Measurements from ENCODE around the gene DEDD2. TPM values are rescaled to one million over a fixed set of nuclear protein-coding genes. Genes with fewer than 3 reads are reported as not detected.

DEDD2 gene
- total and polyA plus RNA-seq, 4 donors, result 16.4 to 33.8 (median 19.7) TPM

GRCh38 chr19:42233678-42234292, 16.3 kb upstream of the DEDD2 start:
- no peak overlapping the region for H3K27ac ChIP-seq (ENCODE audit: low read depth in 1 of 2, low read length in 2 of 2)
- no peaks in the 10 kb centered on the region for H3K4me1 ChIP-seq (ENCODE audit: control insufficient read depth in 1 of 2, insufficient read depth in 2 of 2, low read length in 2 of 2)
- no peaks in the 10 kb centered on the region for H3K27me3 ChIP-seq (ENCODE audit: control insufficient read depth in 1 of 2, insufficient read depth in 2 of 2, low read length in 1 of 2)
- peaks cover 4 to 11% of the 10 kb centered on the region in 2 donors for H3K36me3 ChIP-seq (ENCODE audit: control insufficient read depth in 1 of 2, insufficient read depth in 2 of 2, low read length in 1 of 2)
- 81 to 83% methylated on average over 6 of the region's 6 CpGs for WGBS, 2 donors
- intact Hi-C loops (cut with DNase I), result no loop called here
- H3K9me3 ChIP-seq (ENCODE audit: control insufficient read depth, low read length), result no peaks in the 10 kb centered on the region
- ATAC-seq (ENCODE audit: low FRiP score) (no peak), DNase-seq (no peak)
- H3K4me3 ChIP-seq (ENCODE audit: low read length in 2 of 2), result no peak overlapping the region

GRCh38 chr19:42233106-42233505, 15.6 kb upstream of the DEDD2 start:
- DNase-seq (no peak), ATAC-seq (ENCODE audit: low FRiP score) (no peak)
- H3K9me3 ChIP-seq (ENCODE audit: control insufficient read depth, low read length), result no peaks in the 10 kb centered on the region
- H3K27me3 ChIP-seq (ENCODE audit: control insufficient read depth in 1 of 2, insufficient read depth in 2 of 2, low read length in 1 of 2), result no peaks in the 10 kb centered on the region
- H3K4me3 ChIP-seq (ENCODE audit: low read length in 2 of 2), result no peak overlapping the region
- no peak overlapping the region for H3K27ac ChIP-seq (ENCODE audit: low read depth in 1 of 2, low read length in 2 of 2)
- peaks cover 4 to 11% of the 10 kb centered on the region in 2 donors for H3K36me3 ChIP-seq (ENCODE audit: control insufficient read depth in 1 of 2, insufficient read depth in 2 of 2, low read length in 1 of 2)
- no peaks in the 10 kb centered on the region for H3K4me1 ChIP-seq (ENCODE audit: control insufficient read depth in 1 of 2, insufficient read depth in 2 of 2, low read length in 2 of 2)
- 69% methylated on average over 7 of the region's 7 CpGs for WGBS, 2 donors
- intact Hi-C loops (cut with DNase I), result no loop called here

GRCh38 chr19:42232435-42232834, 15.0 kb upstream of the DEDD2 start:
- ATAC-seq (ENCODE audit: low FRiP score) (no peak), DNase-seq (no peak)
- Histone ChIP-seq H3K27me3 (ENCODE audit: control insufficient read depth in 1 of 2, insufficient read depth in 2 of 2, low read length in 1 of 2) (no peaks in the 10 kb centered on the region), H3K36me3 (ENCODE audit: control insufficient read depth in 1 of 2, insufficient read depth in 2 of 2, low read length in 1 of 2) (peaks cover 4 to 11% of the 10 kb centered on the region in 2 donors), H3K4me1 (ENCODE audit: control insufficient read depth in 1 of 2, insufficient read depth in 2 of 2, low read length in 2 of 2) (no peaks in the 10 kb centered on the region), H3K9me3 (ENCODE audit: control insufficient read depth, low read length) (no peaks in the 10 kb centered on the region), H3K27ac (ENCODE audit: low read depth in 1 of 2, low read length in 2 of 2) (no peak overlapping the region), H3K4me3 (ENCODE audit: low read length in 2 of 2) (no peak overlapping the region)
- 90 to 91% methylated on average over 10 of the region's 10 CpGs for WGBS, 2 donors
- intact Hi-C loops (cut with DNase I), result no loop called here

- ATAC-seq (ENCODE audit: low FRiP score) (no peak), DNase-seq (no peak)
- Histone ChIP-seq H3K36me3 (ENCODE audit: control insufficient read depth in 1 of 2, insufficient read depth in 2 of 2, low read length in 1 of 2) (peaks cover 4 to 19% of the 10 kb centered on the region in 2 donors), H3K4me1 (ENCODE audit: control insufficient read depth in 1 of 2, insufficient read depth in 2 of 2, low read length in 2 of 2) (no peaks in the 10 kb centered on the region), H3K9me3 (ENCODE audit: control insufficient read depth, low read length) (no peaks in the 10 kb centered on the region), H3K27ac (ENCODE audit: low read depth in 1 of 2, low read length in 2 of 2) (no peak overlapping the region), H3K4me3 (ENCODE audit: low read length in 2 of 2) (no peak overlapping the region), H3K27me3 (ENCODE audit: control insufficient read depth in 1 of 2, insufficient read depth in 2 of 2, low read length in 1 of 2) (no peaks in the 10 kb centered on the region)
- intact Hi-C loops (cut with DNase I), result no loop called here
- 76 to 84% methylated on average over 4 of the region's 4 CpGs for WGBS, 2 donors
Observed at GRCh38 chr19:42230571-42230970, 13.1 kb upstream of the DEDD2 start.

GRCh38 chr19:42229855-42230351, 12.4 kb upstream of the DEDD2 start:
- H3K27ac ChIP-seq (ENCODE audit: low read depth in 1 of 2, low read length in 2 of 2), result no peak overlapping the region
- H3K4me3 ChIP-seq (ENCODE audit: low read length in 2 of 2), result no peak overlapping the region
- no peaks in the 10 kb centered on the region for H3K9me3 ChIP-seq (ENCODE audit: control insufficient read depth, low read length)
- ATAC-seq (ENCODE audit: low FRiP score) (no peak), DNase-seq (no peak)
- WGBS, 2 donors, result 48 to 52% methylated on average over 8 of the region's 8 CpGs
- no peaks in the 10 kb centered on the region for H3K4me1 ChIP-seq (ENCODE audit: control insufficient read depth in 1 of 2, insufficient read depth in 2 of 2, low read length in 2 of 2)
- intact Hi-C loops (cut with DNase I), result no loop called here
- no peaks in the 10 kb centered on the region for H3K27me3 ChIP-seq (ENCODE audit: control insufficient read depth in 1 of 2, insufficient read depth in 2 of 2, low read length in 1 of 2)
- peaks cover 4 to 20% of the 10 kb centered on the region in 2 donors for H3K36me3 ChIP-seq (ENCODE audit: control insufficient read depth in 1 of 2, insufficient read depth in 2 of 2, low read length in 1 of 2)

GRCh38 chr19:42229301-42229854, 11.9 kb upstream of the DEDD2 start:
- H3K27ac ChIP-seq (ENCODE audit: low read depth in 1 of 2, low read length in 2 of 2), result no peak overlapping the region
- whole genome bisulfite sequencing, 2 donors, result 52 to 67% methylated on average over 4 of the region's 4 CpGs
- no peaks in the 10 kb centered on the region for H3K27me3 ChIP-seq (ENCODE audit: control insufficient read depth in 1 of 2, insufficient read depth in 2 of 2, low read length in 1 of 2)
- H3K4me3 ChIP-seq (ENCODE audit: low read length in 2 of 2), result no peak overlapping the region
- peaks cover 4 to 24% of the 10 kb centered on the region in 2 donors for H3K36me3 ChIP-seq (ENCODE audit: control insufficient read depth in 1 of 2, insufficient read depth in 2 of 2, low read length in 1 of 2)
- no peaks in the 10 kb centered on the region for H3K9me3 ChIP-seq (ENCODE audit: control insufficient read depth, low read length)
- ATAC-seq (ENCODE audit: low FRiP score) (no peak), DNase-seq (no peak)
- no peaks in the 10 kb centered on the region for H3K4me1 ChIP-seq (ENCODE audit: control insufficient read depth in 1 of 2, insufficient read depth in 2 of 2, low read length in 2 of 2)
- intact Hi-C loops (cut with DNase I), result no loop called here

GRCh38 chr19:42228641-42229040, 11.2 kb upstream of the DEDD2 start:
- Histone ChIP-seq H3K36me3 (ENCODE audit: control insufficient read depth in 1 of 2, insufficient read depth in 2 of 2, low read length in 1 of 2) (peaks cover 4 to 23% of the 10 kb centered on the region in 2 donors), H3K27ac (ENCODE audit: low read depth in 1 of 2, low read length in 2 of 2) (no peak overlapping the region)
- intact Hi-C loops (cut with DNase I), result no loop called here

GRCh38 chr19:42226886-42227285, 9.4 kb upstream of the DEDD2 start:
- 78 to 95% methylated on average over 1 of the region's 1 CpG for WGBS, 2 donors
- no peak for DNase-seq

More at GRCh38 chr19:42228641-42229040, 11.2 kb upstream of the DEDD2 start:
- 71 to 74% methylated on average over 4 of the region's 4 CpGs for WGBS, 2 donors
- ATAC-seq (ENCODE audit: low FRiP score) (no peak), DNase-seq (no peak)
- H3K9me3 ChIP-seq (ENCODE audit: control insufficient read depth, low read length), result no peaks in the 10 kb centered on the region
- no peaks in the 10 kb centered on the region for H3K27me3 ChIP-seq (ENCODE audit: control insufficient read depth in 1 of 2, insufficient read depth in 2 of 2, low read length in 1 of 2)
- H3K4me3 ChIP-seq (ENCODE audit: low read length in 2 of 2), result no peak overlapping the region
- no peaks in the 10 kb centered on the region for H3K4me1 ChIP-seq (ENCODE audit: control insufficient read depth in 1 of 2, insufficient read depth in 2 of 2, low read length in 2 of 2)

GRCh38 chr19:42225718-42226292, 8.3 kb upstream of the DEDD2 start:
- Histone ChIP-seq H3K4me1 (ENCODE audit: control insufficient read depth in 1 of 2, insufficient read depth in 2 of 2, low read length in 2 of 2) (no peaks in the 10 kb centered on the region), H3K36me3 (ENCODE audit: control insufficient read depth in 1 of 2, insufficient read depth in 2 of 2, low read length in 1 of 2) (peaks cover 0 to 16% of the 10 kb centered on the region in 2 donors), H3K9me3 (ENCODE audit: control insufficient read depth, low read length) (no peaks in the 10 kb centered on the region), H3K27me3 (ENCODE audit: control insufficient read depth in 1 of 2, insufficient read depth in 2 of 2, low read length in 1 of 2) (no peaks in the 10 kb centered on the region), H3K27ac (ENCODE audit: low read depth in 1 of 2, low read length in 2 of 2) (no peak overlapping the region), H3K4me3 (ENCODE audit: low read length in 2 of 2) (no peak overlapping the region)
- ATAC-seq (ENCODE audit: low FRiP score), result no peak
- WGBS, 2 donors, result 94 to 96% methylated on average over 33 of the region's 33 CpGs
- no peak for DNase-seq
- intact Hi-C loops (cut with DNase I), result no loop called here

More at GRCh38 chr19:42226886-42227285, 9.4 kb upstream of the DEDD2 start:
- no peak for ATAC-seq (ENCODE audit: low FRiP score)
- intact Hi-C loops (cut with DNase I), result no loop called here
- Histone ChIP-seq H3K27me3 (ENCODE audit: control insufficient read depth in 1 of 2, insufficient read depth in 2 of 2, low read length in 1 of 2) (no peaks in the 10 kb centered on the region), H3K36me3 (ENCODE audit: control insufficient read depth in 1 of 2, insufficient read depth in 2 of 2, low read length in 1 of 2) (peaks cover 0 to 17% of the 10 kb centered on the region in 2 donors), H3K4me1 (ENCODE audit: control insufficient read depth in 1 of 2, insufficient read depth in 2 of 2, low read length in 2 of 2) (no peaks in the 10 kb centered on the region), H3K27ac (ENCODE audit: low read depth in 1 of 2, low read length in 2 of 2) (no peak overlapping the region), H3K4me3 (ENCODE audit: low read length in 2 of 2) (no peak overlapping the region), H3K9me3 (ENCODE audit: control insufficient read depth, low read length) (no peaks in the 10 kb centered on the region)

Measured in aorta (tissue), 5 donors.